ENCODE data around the gene RPTOR. TPM values are rescaled to one million over a fixed set of nuclear protein-coding genes. Genes with fewer than 3 reads are reported as not detected.

The RPTOR gene
- total and polyA plus RNA-seq, 2 donors = 8.1 to 10.3 TPM

DNA sequence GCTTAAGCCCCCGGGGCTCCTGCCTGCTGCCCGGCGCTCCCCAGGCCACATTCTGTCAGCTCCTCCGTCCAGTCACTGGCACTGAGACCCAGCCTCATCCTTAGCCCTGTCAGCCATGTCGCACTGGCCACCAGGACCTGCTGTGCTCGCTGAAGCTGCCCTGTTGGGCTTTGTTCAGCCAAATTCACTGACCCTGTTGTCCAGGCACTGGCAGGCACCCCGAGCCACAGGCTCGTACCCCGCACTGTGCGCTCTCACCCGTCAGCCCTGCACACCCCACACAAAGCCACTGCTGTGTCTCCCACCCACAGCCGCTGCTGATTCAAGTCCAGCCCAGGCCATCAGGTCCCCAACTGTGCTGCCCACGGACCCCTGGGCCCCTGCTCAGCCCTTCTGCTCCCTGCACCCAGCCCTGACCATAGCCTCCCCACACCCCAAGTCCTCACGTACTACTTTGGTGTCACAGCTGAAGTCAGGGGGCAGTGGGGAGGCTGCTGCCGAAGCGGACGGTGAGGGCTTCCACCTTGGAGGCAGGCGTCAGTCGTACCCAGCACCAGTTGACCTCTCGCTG is 315.5 kb downstream of the RPTOR start:
- DNase-seq (ENCODE audit: low read depth in 6 of 9, low spot score in 9 of 9) = no peak
- peaks cover 23 to 56% of the 10 kb centered on the region in 2 donors for H3K4me1 ChIP-seq (ENCODE audit: control insufficient read depth in 2 of 2, insufficient read depth in 2 of 2, low read length in 2 of 2)
- H3K4me3 ChIP-seq (ENCODE audit: low read length in 2 of 2) = no peak overlapping the region
- 99% methylated on average over 20 of the region's 20 CpGs for WGBS
- peak overlapping the region in 1 of 2 donors; percentile 12 for H3K27ac ChIP-seq (ENCODE audit: low read depth in 1 of 2, low read length in 1 of 2)
- peaks cover 0 to 15% of the 10 kb centered on the region in 2 donors for H3K9me3 ChIP-seq (ENCODE audit: control insufficient read depth in 2 of 2, insufficient read depth in 1 of 2, low read length in 1 of 2)
- no peaks in the 10 kb centered on the region for H3K27me3 ChIP-seq (ENCODE audit: control insufficient read depth in 2 of 2, insufficient read depth in 1 of 2, low read length in 1 of 2)
- peaks cover 36 to 67% of the 10 kb centered on the region in 2 donors for H3K36me3 ChIP-seq (ENCODE audit: control insufficient read depth in 2 of 2, insufficient read depth in 2 of 2, low read length in 1 of 2)

DNA sequence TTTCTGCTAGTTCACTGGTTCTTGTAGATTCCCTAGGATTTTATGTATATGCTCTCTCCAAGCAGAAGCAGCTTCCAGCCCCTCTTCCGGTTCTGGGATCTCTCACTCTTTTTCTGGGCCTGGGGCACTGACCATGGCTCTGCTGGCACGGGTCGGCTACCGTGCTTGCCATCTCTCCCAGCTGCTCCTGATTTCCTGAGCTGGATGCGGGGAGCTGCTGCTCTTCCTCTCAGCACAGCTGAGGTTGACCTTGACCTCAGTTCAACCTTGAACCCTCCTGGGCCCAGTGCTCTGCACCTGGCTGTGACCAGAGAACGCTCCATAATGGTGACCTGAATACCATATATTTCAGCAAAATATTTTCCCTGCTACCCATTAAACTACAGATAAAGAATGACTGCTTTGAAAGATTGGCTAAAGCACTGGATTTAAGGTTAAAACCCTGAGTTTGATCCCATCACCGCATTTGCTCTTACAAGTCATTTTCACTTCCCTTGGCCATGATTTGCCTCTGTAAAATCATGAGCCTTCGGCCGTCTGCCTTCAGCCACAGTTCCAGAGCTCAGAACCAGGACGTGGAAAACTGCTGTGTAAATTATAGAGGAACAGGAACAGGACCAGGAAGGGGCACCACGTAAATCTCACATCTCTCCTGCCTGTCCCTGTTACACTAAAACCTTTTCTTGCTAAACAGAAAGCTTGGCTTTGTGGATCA is 316.2 kb downstream of the RPTOR start:
- peaks cover 0 to 15% of the 10 kb centered on the region in 2 donors for H3K9me3 ChIP-seq (ENCODE audit: control insufficient read depth in 2 of 2, insufficient read depth in 1 of 2, low read length in 1 of 2)
- WGBS = 92% methylated on average over 11 of the region's 11 CpGs
- no peaks in the 10 kb centered on the region for H3K27me3 ChIP-seq (ENCODE audit: control insufficient read depth in 2 of 2, insufficient read depth in 1 of 2, low read length in 1 of 2)
- H3K4me1 ChIP-seq (ENCODE audit: control insufficient read depth in 2 of 2, insufficient read depth in 2 of 2, low read length in 2 of 2) = peaks cover 23 to 58% of the 10 kb centered on the region in 2 donors
- DNase-seq (ENCODE audit: low read depth in 6 of 9, low spot score in 9 of 9) = no peak
- peaks cover 29 to 60% of the 10 kb centered on the region in 2 donors for H3K36me3 ChIP-seq (ENCODE audit: control insufficient read depth in 2 of 2, insufficient read depth in 2 of 2, low read length in 1 of 2)
- peak overlapping the region; percentile 84 for H3K27ac ChIP-seq (ENCODE audit: low read depth in 1 of 2, low read length in 1 of 2)
- H3K4me3 ChIP-seq (ENCODE audit: low read length in 2 of 2) = no peak overlapping the region

DNA sequence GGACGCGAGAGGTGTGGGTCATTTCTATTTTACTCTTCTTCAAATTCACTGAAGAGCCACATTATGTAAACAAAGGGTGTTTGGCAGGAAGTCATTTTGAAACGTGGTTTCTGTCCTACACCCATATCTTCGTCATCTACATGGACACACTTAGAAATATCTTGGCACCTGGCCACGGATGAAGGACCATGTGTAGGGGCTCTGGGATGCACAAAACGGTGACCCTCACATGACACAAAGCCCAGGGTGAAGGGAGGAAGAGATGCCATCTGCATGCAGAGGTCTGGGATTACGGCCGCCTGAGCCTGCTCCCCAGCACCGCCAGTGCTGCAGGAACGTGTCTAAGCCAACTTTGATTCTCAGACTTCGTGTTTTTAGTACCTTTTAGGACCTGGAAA is 316.8 kb downstream of the RPTOR start:
- H3K4me3 ChIP-seq (ENCODE audit: low read length in 2 of 2) = no peak overlapping the region
- peaks cover 29 to 55% of the 10 kb centered on the region in 2 donors for H3K36me3 ChIP-seq (ENCODE audit: control insufficient read depth in 2 of 2, insufficient read depth in 2 of 2, low read length in 1 of 2)
- H3K9me3 ChIP-seq (ENCODE audit: control insufficient read depth in 2 of 2, insufficient read depth in 1 of 2, low read length in 1 of 2) = peaks cover 0 to 15% of the 10 kb centered on the region in 2 donors
- H3K27me3 ChIP-seq (ENCODE audit: control insufficient read depth in 2 of 2, insufficient read depth in 1 of 2, low read length in 1 of 2) = no peaks in the 10 kb centered on the region
- 77% methylated on average over 11 of the region's 11 CpGs for WGBS
- DNase-seq (ENCODE audit: low read depth in 6 of 9, low spot score in 9 of 9) = no peak
- H3K4me1 ChIP-seq (ENCODE audit: control insufficient read depth in 2 of 2, insufficient read depth in 2 of 2, low read length in 2 of 2) = peaks cover 23 to 55% of the 10 kb centered on the region in 2 donors
- H3K27ac ChIP-seq (ENCODE audit: low read depth in 1 of 2, low read length in 1 of 2) = peak overlapping the region; percentile 84

DNA sequence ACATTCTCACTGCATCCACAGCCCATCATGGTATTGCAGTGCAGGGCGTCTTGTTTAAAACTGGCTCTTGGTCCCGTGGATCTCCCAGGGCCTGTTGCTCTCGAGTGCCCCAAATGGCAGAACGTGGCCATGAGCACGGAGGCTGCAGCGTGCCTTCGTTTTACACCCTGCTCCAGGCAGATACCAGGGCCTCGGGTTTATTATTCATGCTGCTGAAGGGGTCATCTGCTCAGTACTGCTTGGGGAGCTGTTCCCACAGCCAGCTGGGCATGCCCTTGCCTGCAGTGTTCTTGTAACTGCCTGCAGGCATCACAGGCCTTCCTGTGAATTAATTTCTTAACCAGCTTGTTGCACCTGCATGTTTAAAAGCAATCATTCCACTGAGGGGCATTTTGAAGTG is 317.3 kb downstream of the RPTOR start:
- peak in 5 of 9 donors; percentile 32 to 71 (median 45) for DNase-seq (ENCODE audit: low read depth in 6 of 9, low spot score in 9 of 9)
- Histone ChIP-seq H3K9me3 (ENCODE audit: control insufficient read depth in 2 of 2, insufficient read depth in 1 of 2, low read length in 1 of 2) (peaks cover 0 to 15% of the 10 kb centered on the region in 2 donors), H3K4me3 (ENCODE audit: low read length in 2 of 2) (no peak overlapping the region), H3K27me3 (ENCODE audit: control insufficient read depth in 2 of 2, insufficient read depth in 1 of 2, low read length in 1 of 2) (no peaks in the 10 kb centered on the region), H3K36me3 (ENCODE audit: control insufficient read depth in 2 of 2, insufficient read depth in 2 of 2, low read length in 1 of 2) (peaks cover 29 to 50% of the 10 kb centered on the region in 2 donors), H3K4me1 (ENCODE audit: control insufficient read depth in 2 of 2, insufficient read depth in 2 of 2, low read length in 2 of 2) (peaks cover 23 to 50% of the 10 kb centered on the region in 2 donors), H3K27ac (ENCODE audit: low read depth in 1 of 2, low read length in 1 of 2) (peak overlapping the region; percentile 84)
- 61% methylated on average over 8 of the region's 8 CpGs for WGBS

DNA sequence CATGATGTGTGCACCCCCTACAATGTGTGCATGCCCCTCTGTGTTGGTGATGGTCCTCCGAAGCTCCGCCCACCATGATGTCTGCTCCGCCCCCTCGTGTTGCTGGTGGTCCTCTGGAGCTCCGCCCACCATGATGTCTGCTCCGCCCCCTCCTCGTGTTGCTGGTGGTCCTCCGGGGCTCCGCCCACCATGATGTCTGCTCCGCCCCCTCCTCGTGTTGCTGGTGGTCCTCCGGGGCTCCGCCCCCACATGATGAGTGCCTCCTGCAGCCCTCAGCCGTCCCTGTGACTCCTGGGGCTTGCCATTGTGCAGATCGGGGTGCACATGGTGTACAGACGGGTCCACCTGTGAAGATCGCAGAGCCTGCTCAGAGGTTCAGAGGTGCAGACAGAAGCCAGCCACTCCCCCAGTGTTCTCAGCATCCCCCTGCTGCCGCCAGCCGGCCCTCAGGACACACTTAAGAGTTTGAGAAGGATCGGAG is 317.9 kb downstream of the RPTOR start:
- peaks cover 23 to 50% of the 10 kb centered on the region in 2 donors for H3K4me1 ChIP-seq (ENCODE audit: control insufficient read depth in 2 of 2, insufficient read depth in 2 of 2, low read length in 2 of 2)
- peaks cover 24 to 44% of the 10 kb centered on the region in 2 donors for H3K36me3 ChIP-seq (ENCODE audit: control insufficient read depth in 2 of 2, insufficient read depth in 2 of 2, low read length in 1 of 2)
- H3K4me3 ChIP-seq (ENCODE audit: low read length in 2 of 2) = no peak overlapping the region
- peak overlapping the region; percentile 84 for H3K27ac ChIP-seq (ENCODE audit: low read depth in 1 of 2, low read length in 1 of 2)
- DNase-seq (ENCODE audit: low read depth in 6 of 9, low spot score in 9 of 9) = peak in 1 of 9 donors; percentile 13
- peaks cover 0 to 15% of the 10 kb centered on the region in 2 donors for H3K9me3 ChIP-seq (ENCODE audit: control insufficient read depth in 2 of 2, insufficient read depth in 1 of 2, low read length in 1 of 2)
- no peaks in the 10 kb centered on the region for H3K27me3 ChIP-seq (ENCODE audit: control insufficient read depth in 2 of 2, insufficient read depth in 1 of 2, low read length in 1 of 2)
- WGBS = 93% methylated on average over 20 of the region's 20 CpGs

DNA sequence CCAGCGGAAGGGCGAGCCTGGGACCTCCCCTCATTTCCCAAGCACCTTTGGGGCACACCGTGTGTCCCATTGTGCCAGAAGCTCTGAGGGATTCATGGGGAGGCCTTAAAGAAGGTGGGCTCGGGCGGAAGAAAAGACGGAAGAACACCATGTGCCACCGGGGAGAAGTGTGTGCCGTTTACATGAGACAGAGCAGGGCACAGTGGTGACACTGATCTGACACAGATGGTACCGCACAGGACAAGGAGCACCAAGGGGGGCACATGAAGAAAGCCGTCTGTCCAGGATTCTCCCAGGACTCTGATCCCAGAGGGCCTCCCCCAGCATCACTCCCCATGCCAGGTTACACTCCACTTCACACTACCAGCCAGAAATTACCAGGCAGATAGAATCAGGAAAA is 318.3 kb downstream of the RPTOR start:
- Histone ChIP-seq H3K4me1 (ENCODE audit: control insufficient read depth in 2 of 2, insufficient read depth in 2 of 2, low read length in 2 of 2) (peaks cover 23 to 50% of the 10 kb centered on the region in 2 donors), H3K27ac (ENCODE audit: low read depth in 1 of 2, low read length in 1 of 2) (no peak overlapping the region), H3K4me3 (ENCODE audit: low read length in 2 of 2) (no peak overlapping the region), H3K27me3 (ENCODE audit: control insufficient read depth in 2 of 2, insufficient read depth in 1 of 2, low read length in 1 of 2) (no peaks in the 10 kb centered on the region), H3K36me3 (ENCODE audit: control insufficient read depth in 2 of 2, insufficient read depth in 2 of 2, low read length in 1 of 2) (peaks cover 21 to 40% of the 10 kb centered on the region in 2 donors), H3K9me3 (ENCODE audit: control insufficient read depth in 2 of 2, insufficient read depth in 1 of 2, low read length in 1 of 2) (peaks cover 0 to 15% of the 10 kb centered on the region in 2 donors)
- no peak for DNase-seq (ENCODE audit: low read depth in 6 of 9, low spot score in 9 of 9)
- WGBS = 98% methylated on average over 10 of the region's 10 CpGs

DNA sequence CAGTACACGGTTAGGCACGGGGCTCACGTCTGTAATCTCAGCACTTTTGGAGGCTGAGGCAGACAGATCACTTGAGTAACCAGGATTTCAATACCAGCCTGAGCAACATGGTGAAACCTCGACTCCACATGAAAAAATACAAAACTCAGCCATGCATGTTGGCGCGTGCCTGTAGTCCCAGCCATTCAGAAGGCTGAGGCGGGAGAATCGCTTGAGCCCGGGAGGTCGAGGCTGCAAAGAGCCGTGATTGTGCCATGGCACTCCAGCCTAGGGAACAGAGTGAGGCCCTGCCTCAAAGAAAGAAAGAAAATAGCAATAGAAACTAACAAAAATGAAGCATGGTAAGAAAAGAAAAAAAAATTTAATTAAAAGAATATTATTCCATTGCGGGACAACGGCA is 319.0 kb downstream of the RPTOR start:
- peaks cover 0 to 15% of the 10 kb centered on the region in 2 donors for H3K9me3 ChIP-seq (ENCODE audit: control insufficient read depth in 2 of 2, insufficient read depth in 1 of 2, low read length in 1 of 2)
- DNase-seq (ENCODE audit: low read depth in 6 of 9, low spot score in 9 of 9) = no peak
- 98% methylated on average over 13 of the region's 13 CpGs for WGBS
- H3K36me3 ChIP-seq (ENCODE audit: control insufficient read depth in 2 of 2, insufficient read depth in 2 of 2, low read length in 1 of 2) = peaks cover 19 to 37% of the 10 kb centered on the region in 2 donors
- peaks cover 23 to 49% of the 10 kb centered on the region in 2 donors for H3K4me1 ChIP-seq (ENCODE audit: control insufficient read depth in 2 of 2, insufficient read depth in 2 of 2, low read length in 2 of 2)
- H3K4me3 ChIP-seq (ENCODE audit: low read length in 2 of 2) = no peak overlapping the region
- no peak overlapping the region for H3K27ac ChIP-seq (ENCODE audit: low read depth in 1 of 2, low read length in 1 of 2)
- H3K27me3 ChIP-seq (ENCODE audit: control insufficient read depth in 2 of 2, insufficient read depth in 1 of 2, low read length in 1 of 2) = no peaks in the 10 kb centered on the region

DNA sequence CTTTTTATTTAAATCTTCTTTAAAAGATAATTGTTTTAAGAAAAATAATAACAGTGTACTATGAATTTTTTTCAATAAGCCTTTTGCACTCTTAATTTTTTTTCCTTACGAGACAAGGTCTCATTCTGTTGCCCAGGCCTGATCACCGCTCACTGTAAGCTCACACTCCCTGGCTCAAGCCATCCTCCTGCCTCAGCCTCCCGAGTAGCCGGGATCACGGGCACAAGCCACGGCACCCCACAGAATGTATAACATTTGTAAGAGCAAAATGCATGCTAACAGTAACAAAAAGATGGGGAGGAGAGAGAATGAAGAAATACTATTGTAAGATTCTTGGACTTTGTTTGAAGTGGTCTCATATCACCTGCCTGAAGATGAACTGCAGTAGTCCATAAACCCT is 320.1 kb downstream of the RPTOR start:
- 99% methylated on average over 6 of the region's 6 CpGs for WGBS
- Histone ChIP-seq H3K27ac (ENCODE audit: low read depth in 1 of 2, low read length in 1 of 2) (no peak overlapping the region), H3K4me3 (ENCODE audit: low read length in 2 of 2) (no peak overlapping the region), H3K4me1 (ENCODE audit: control insufficient read depth in 2 of 2, insufficient read depth in 2 of 2, low read length in 2 of 2) (peaks cover 23 to 38% of the 10 kb centered on the region in 2 donors), H3K27me3 (ENCODE audit: control insufficient read depth in 2 of 2, insufficient read depth in 1 of 2, low read length in 1 of 2) (no peaks in the 10 kb centered on the region), H3K9me3 (ENCODE audit: control insufficient read depth in 2 of 2, insufficient read depth in 1 of 2, low read length in 1 of 2) (peaks cover 0 to 15% of the 10 kb centered on the region in 2 donors), H3K36me3 (ENCODE audit: control insufficient read depth in 2 of 2, insufficient read depth in 2 of 2, low read length in 1 of 2) (peaks cover 14 to 28% of the 10 kb centered on the region in 2 donors)
- DNase-seq (ENCODE audit: low read depth in 6 of 9, low spot score in 9 of 9) = no peak

Measured in thymus (tissue), 11 donors.